Neural cell (in vitro differentiated cells): ENCODE measurements around the gene KLHDC8B. TPM values are rescaled to one million over a fixed set of nuclear protein-coding genes. Genes with fewer than 3 reads are reported as not detected.

Source experiments
- H2AFZ ChIP-seq: fragments of 200-600, 300-800 bp; sonication (generic), shearing (Covaris generic); 2 replicates; pipeline ENCODE4 v1.6.0; 2014; ENCODE audit warnings: low read depth, mild to moderate bottlenecking, antibody characterized with exemption, low read length, moderate library complexity
- H3F3A ChIP-seq: fragments of 200-600 bp; shearing (Covaris generic); 2 replicates; pipeline ENCODE4 v1.6.1; 2016; ENCODE audit warnings: mild to moderate bottlenecking, moderate library complexity, mixed read lengths, antibody characterized with exemption, low read length; ENCODE audit not compliant: insufficient read depth, poor library complexity, severe bottlenecking
- H3K27ac ChIP-seq: fragments of 200-600, 300-800 bp; sonication (generic), shearing (Covaris generic); 2 replicates; pipeline ENCODE4 v1.5.1; 2014; ENCODE audit warnings: mild to moderate bottlenecking, low read length, moderate library complexity
- H3K27me3 ChIP-seq: fragments of 300-800, 200-600 bp; sonication (generic), shearing (Covaris generic); 2 replicates; pipeline ENCODE4 v1.6.0; 2014; ENCODE audit warnings: mild to moderate bottlenecking, low read depth, low read length, moderate library complexity; ENCODE audit not compliant: insufficient read depth
- H3K36me3 ChIP-seq: fragments of 300-800, 200-600 bp; sonication (generic), shearing (Covaris generic); 2 replicates; pipeline ENCODE4 v1.5.1; 2014; ENCODE audit warnings: mild to moderate bottlenecking, antibody characterized with exemption, low read length, moderate library complexity; ENCODE audit not compliant: insufficient read depth
- H3K4me2 ChIP-seq: fragments of 300-800, 200-600 bp; sonication (generic), shearing (Covaris generic); 2 replicates; pipeline ENCODE4 v1.6.0; 2014; ENCODE audit warnings: mild to moderate bottlenecking, low read length
- H3K4me3 ChIP-seq: fragments of 300-800, 200-600 bp; sonication (generic), shearing (Covaris generic); 2 replicates; pipeline ENCODE4 v1.5.1; 2014; ENCODE audit warnings: mild to moderate bottlenecking, low read length, moderate library complexity
- H3K79me2 ChIP-seq: fragments of 200-600 bp; shearing (Covaris generic); replicated peaks from 2 replicates; pipeline ENCODE4 v1.6.0; 2014; ENCODE audit warnings: mild to moderate bottlenecking, low read length, moderate library complexity; ENCODE audit not compliant: insufficient read depth
- H3K9ac ChIP-seq: fragments of 300-800, 200-600 bp; sonication (generic), shearing (Covaris generic); 2 replicates; pipeline ENCODE4 v1.6.1; 2016; ENCODE audit warnings: mild to moderate bottlenecking, low read length, mixed read lengths
- H3K9me2 ChIP-seq: fragments of 200-600 bp; shearing (Covaris generic); 2 replicates; pipeline ENCODE4 v1.6.1; 2016; ENCODE audit warnings: mild to moderate bottlenecking, low read length, mixed read lengths; ENCODE audit not compliant: insufficient read depth
- H3K9me3 ChIP-seq: fragments of 200-600, 300-800 bp; sonication (generic), shearing (Covaris generic); 2 replicates; pipeline ENCODE4 v1.6.1; 2016; ENCODE audit warnings: mild to moderate bottlenecking, mixed run types, low read length, moderate library complexity, mixed read lengths
- H4K20me1 ChIP-seq: fragments of 200-600 bp; shearing (Covaris generic); 2 replicates; pipeline ENCODE4 v1.6.1; 2016; ENCODE audit warnings: mild to moderate bottlenecking, mixed run types; ENCODE audit not compliant: insufficient read depth
- CTCF ChIP-seq: fragments of 450-650 bp; IDR thresholded peaks from 2 replicates; pipeline ENCODE4 v1.5.1; 2014; ENCODE audit warnings: antibody characterized with exemption, mild to moderate bottlenecking, moderate library complexity; ENCODE audit not compliant: poor library complexity, severe bottlenecking
- EP300 ChIP-seq: fragments of 450-650 bp; conservative IDR thresholded peaks from 2 replicates; pipeline ENCODE4 v1.6.1; 2014; ENCODE audit warnings: antibody characterized with exemption, mild to moderate bottlenecking, moderate library complexity; ENCODE audit not compliant: poor library complexity, severe bottlenecking
- EZH2 ChIP-seq: fragments of 200-600, 300-800 bp; shearing (Covaris generic), sonication (generic); IDR thresholded peaks from 2 replicates; pipeline ENCODE4 v1.6.1; 2014; ENCODE audit warnings: antibody characterized with exemption, low read length, borderline replicate concordance, mild to moderate bottlenecking; ENCODE audit not compliant: insufficient read depth, poor library complexity, severe bottlenecking
- MXI1 ChIP-seq: fragments of 450-650 bp; conservative IDR thresholded peaks from 2 replicates; pipeline ENCODE4 v1.6.1; 2014; ENCODE audit warnings: antibody characterized with exemption, mild to moderate bottlenecking; ENCODE audit not compliant: poor library complexity, severe bottlenecking
- POLR2AphosphoS5 ChIP-seq: IDR thresholded peaks from 2 replicates; pipeline ENCODE4 v1.6.1; 2012
- RAD21 ChIP-seq: fragments of 450-650 bp; conservative IDR thresholded peaks from 2 replicates; pipeline ENCODE4 v1.6.1; 2014; ENCODE audit warnings: antibody characterized with exemption, mild to moderate bottlenecking, moderate library complexity
- REST ChIP-seq: IDR thresholded peaks from 2 replicates; pipeline ENCODE4 v1.6.1; 2012; ENCODE audit warnings: borderline replicate concordance
- SMC3 ChIP-seq: fragments of 450-650 bp; conservative IDR thresholded peaks from 2 replicates; pipeline ENCODE4 v1.6.1; 2014; ENCODE audit warnings: antibody characterized with exemption, mild to moderate bottlenecking, moderate library complexity; ENCODE audit not compliant: poor library complexity
- TAF1 ChIP-seq: IDR thresholded peaks from 2 replicates; pipeline ENCODE4 v1.6.1; 2012; ENCODE audit warnings: low read depth
- polyA plus RNA-seq: library from polyadenylated mRNA; depleted of rRNA; stranded (reverse); fragments of >200 nt; gene quantifications from 2 replicates; pipeline ENCODE4 v1.2.3, GENCODE V29; 2014

Gene KLHDC8B
- polyA plus RNA-seq, 1 donor from 2014 or later = 65.1 TPM

GRCh38 chr3:49133226-49133951 is 38.0 kb upstream of the KLHDC8B start:
- Histone ChIP-seq H2AFZ (peak overlapping the region; percentile 57), H3K79me2 (no peaks in the 10 kb centered on the region), H3K9me2 (no peaks in the 10 kb centered on the region), H3K9ac (peak overlapping the region; percentile 65), H3K4me3 (peak overlapping the region; percentile 68), H3F3A (no peaks in the 10 kb centered on the region), H3K4me2 (peak overlapping the region; percentile 70), H4K20me1 (no peaks in the 10 kb centered on the region), H3K9me3 (no peaks in the 10 kb centered on the region), H3K27ac (peak overlapping the region; percentile 18), H3K36me3 (no peaks in the 10 kb centered on the region), H3K27me3 (no peaks in the 10 kb centered on the region)
- peak; percentile 14 for TF ChIP-seq RAD21
- no peak for TF ChIP-seq TAF1
- TF ChIP-seq REST = no peak
- TF ChIP-seq SMC3 = peak; percentile 25
- TF ChIP-seq MXI1 = peak; percentile 33
- TF ChIP-seq CTCF = no peak
- no peak for TF ChIP-seq EP300
- peak; percentile 42 for TF ChIP-seq POLR2AphosphoS5
- no peak for TF ChIP-seq EZH2

- H3K79me2 ChIP-seq = no peaks in the 10 kb centered on the region
- no peaks in the 10 kb centered on the region for H3K9me3 ChIP-seq
- no peaks in the 10 kb centered on the region for H3K9me2 ChIP-seq
- H3K4me3 ChIP-seq = no peak overlapping the region
- H4K20me1 ChIP-seq = no peaks in the 10 kb centered on the region
- no peaks in the 10 kb centered on the region for H3F3A ChIP-seq
- H3K9ac ChIP-seq = no peak overlapping the region
- no peak for TF ChIP-seq CTCF
- TF ChIP-seq EP300 = no peak
- TF ChIP-seq SMC3 = no peak
- no peak for TF ChIP-seq TAF1
- TF ChIP-seq REST = no peak
- no peak for TF ChIP-seq POLR2AphosphoS5
- TF ChIP-seq MXI1 = no peak
- TF ChIP-seq RAD21 = no peak
- H3K27me3 ChIP-seq = no peaks in the 10 kb centered on the region
- no peaks in the 10 kb centered on the region for H3K36me3 ChIP-seq
- H3K27ac ChIP-seq = no peak overlapping the region
- H2AFZ ChIP-seq = no peak overlapping the region
- H3K4me2 ChIP-seq = no peak overlapping the region
Measured at GRCh38 chr3:49134471-49135265, 36.7 kb upstream of the KLHDC8B start.
